Stromal cell of bone marrow (primary cell): ENCODE measurements around the gene VEGFB.
"Not testable (repeated sequence)": the region's sequence is repeated elsewhere in the genome, so short reads cannot be mapped to it uniquely, and the experiment has no call there.

Experiments used
- DNase-seq: peaks from one replicate; pipeline ENCODE4 v3.0.0-alpha.2; 2012; ENCODE audit warnings: low read depth

VEGFB gene

DNA sequence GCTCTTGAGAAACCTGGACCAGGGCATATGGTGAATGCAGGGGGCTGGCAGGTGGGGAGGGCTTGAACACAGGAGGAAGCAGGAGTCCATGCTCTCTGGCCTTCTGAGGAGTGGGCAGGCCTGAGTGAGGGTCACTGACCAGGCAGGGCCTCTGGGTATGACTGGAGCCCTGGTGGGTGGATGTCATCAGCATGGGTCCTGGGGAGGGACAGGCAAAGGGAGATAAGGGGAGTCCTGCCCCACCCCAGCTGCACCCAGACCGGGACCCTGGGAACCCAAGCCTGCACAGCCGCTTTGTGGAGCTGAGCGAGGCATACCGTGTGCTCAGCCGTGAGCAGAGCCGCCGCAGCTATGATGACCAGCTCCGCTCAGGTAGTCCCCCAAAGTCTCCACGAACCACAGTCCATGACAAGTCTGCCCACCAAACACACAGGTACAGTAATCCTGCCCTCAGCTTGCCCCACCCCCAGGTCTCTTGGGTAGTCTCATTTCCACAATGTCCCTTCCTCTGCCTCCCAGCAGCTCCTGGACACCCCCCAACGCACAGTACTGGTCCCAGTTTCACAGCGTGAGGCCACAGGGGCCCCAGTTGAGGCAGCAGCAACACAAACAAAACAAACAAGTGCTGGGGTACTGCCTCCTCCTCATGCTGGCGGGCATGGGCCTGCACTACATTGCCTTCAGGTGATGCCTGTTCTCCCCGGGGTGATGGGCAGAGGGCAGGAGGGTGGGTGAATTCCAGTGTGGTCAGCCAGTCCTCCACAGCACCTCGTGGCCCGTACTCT is 2.0 kb upstream of the VEGFB start:
- no peak for DNase-seq

- DNase-seq = no peak
Measured at GRCh38 chr11:64232967-64233315, 1.4 kb upstream of the VEGFB start.

- DNase-seq = no peak
Measured at GRCh38 chr11:64234647-64235379, 429 bp downstream of the VEGFB start.

- no peak for DNase-seq
Measured at GRCh38 chr11:64235437-64236161, 1.2 kb downstream of the VEGFB start.

DNA sequence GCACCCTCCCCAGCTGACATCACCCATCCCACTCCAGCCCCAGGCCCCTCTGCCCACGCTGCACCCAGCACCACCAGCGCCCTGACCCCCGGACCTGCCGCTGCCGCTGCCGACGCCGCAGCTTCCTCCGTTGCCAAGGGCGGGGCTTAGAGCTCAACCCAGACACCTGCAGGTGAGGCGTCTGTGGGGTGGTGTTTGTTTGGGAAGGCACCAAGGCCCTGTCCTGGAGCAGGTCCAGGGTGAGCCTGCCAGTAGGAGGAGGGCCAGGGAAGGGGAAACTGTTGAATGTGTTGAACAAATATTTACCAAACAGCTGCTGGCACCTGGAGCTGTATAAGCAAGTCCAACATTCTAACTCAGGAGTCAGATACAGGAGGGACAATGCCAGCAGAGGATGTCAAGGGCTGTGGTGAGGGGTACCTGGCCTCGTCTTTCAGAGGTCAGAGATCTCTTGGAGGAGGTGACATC is 3.1 kb downstream of the VEGFB start:
- DNase-seq = no peak

DNA sequence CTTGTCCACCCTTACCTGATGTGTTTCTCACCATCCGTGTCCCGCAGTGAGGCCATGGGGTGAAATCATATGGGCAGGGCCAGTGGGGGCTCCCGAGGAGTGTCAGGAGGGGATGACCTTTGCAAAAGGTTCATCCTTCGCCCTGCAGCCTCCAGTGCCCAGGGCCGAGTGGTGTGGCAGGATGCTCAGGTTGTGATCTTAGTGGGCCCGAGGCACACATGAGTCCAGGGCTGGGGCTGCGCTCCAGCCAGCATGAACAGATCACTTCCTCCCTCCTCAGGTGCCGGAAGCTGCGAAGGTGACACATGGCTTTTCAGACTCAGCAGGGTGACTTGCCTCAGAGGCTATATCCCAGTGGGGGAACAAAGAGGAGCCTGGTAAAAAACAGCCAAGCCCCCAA is 3.7 kb downstream of the VEGFB start:
- DNase-seq = no peak

DNA sequence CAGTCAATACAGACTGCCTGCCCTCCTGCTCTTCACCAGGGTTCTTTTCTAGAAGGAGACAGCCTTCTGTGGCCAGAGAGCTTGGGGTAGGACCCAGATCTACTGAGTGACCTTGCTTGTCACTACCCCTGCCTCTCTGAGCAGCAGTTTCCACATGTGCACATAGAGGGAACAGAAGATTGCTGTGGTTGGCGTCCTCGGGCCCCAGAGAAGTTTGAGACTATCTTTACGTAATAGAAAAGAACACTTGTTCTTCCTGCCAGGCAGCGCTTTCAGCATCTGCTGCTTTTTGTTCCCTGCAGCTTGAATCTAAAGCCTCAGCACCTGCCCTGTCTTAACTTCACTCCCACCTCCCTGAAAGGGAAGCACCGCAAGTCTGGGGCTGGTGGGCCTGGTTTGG is 4.6 kb downstream of the VEGFB start:
- DNase-seq = no peak

- DNase-seq = no peak
Measured at GRCh38 chr11:64239662-64240434, 5.5 kb downstream of the VEGFB start.

DNA sequence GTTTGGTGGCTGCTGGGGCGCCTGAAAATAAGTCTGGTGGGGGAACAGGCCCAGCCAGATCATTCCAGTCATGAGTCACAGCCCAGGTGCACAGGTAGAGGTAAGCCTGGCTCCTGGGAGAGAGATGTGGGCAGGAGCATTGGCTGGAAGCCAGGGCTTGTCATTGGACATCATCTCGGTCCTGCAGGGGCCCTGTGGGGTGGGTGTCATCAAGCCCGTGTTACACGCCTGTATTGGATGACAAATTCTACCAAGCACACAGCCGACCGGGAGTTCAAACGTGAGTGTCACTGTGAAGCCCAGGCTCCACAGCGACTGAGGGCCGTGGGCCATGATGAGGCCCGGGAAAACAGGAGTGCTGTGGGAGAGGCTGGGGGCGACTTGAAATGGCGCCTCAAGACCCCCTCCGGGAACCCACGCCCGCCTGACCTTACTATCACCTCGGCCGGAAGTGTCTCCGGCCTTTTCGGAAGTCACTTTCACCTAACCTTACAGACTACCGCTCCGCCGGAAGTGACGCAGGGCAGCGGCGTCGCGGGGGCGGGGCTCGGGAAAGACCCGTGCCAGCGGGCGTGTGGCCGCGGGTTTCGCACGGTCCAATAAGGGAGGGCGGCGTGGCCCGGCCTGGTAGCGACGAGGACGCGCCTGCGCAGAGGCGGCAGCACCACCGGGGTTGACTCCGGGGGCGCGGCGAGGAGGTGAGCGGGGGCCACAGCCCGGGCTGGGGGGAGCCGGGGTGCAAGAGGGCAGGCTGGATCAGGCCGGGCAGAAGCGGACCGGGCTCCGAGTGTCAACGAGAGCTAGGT is 6.3 kb downstream of the VEGFB start, which contains the start of gene FKBP2:
FKBP2 (plus strand) TSS at position 661 of the 806 bp plus-strand sequence. CDS start 1,293 bp downstream, outside the sequence.
- DNase-seq = peak; percentile 91

- peak; percentile 97 for DNase-seq
Measured at GRCh38 chr11:64241241-64241490, 6.8 kb downstream of the VEGFB start.

- DNase-seq = no peak
Measured at GRCh38 chr11:64241491-64242374, 7.3 kb downstream of the VEGFB start.

DNA sequence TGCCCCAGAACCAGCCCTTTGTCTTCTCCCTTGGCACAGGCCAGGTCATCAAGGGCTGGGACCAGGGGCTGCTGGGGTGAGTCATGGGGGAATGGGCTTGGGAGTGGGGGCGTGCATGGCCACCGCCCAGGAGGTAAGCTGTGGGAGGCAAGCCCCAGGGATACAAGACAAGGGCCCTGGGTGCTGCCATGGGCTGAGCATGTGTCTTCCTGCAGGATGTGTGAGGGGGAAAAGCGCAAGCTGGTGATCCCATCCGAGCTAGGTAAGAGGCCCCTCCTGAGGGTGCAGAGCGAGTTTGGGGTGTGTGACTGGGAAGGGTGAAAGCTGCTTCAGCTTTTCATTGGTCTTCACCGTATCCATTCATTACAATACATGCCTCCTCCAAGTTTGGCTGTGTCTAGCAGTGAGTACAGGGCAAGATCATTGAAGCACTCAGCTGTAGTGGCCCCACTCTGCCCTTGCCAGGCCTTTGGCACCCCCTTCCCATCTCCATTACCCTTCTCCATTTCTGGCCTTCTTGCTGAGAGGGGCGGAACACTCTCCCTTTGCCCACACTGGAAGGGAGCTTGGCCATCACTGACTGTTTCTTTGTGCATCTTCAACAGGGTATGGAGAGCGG is 9.0 kb downstream of the VEGFB start:
- no peak for DNase-seq

- DNase-seq = no peak
Measured at GRCh38 chr11:64244107-64244506, 9.7 kb downstream of the VEGFB start.

DNA sequence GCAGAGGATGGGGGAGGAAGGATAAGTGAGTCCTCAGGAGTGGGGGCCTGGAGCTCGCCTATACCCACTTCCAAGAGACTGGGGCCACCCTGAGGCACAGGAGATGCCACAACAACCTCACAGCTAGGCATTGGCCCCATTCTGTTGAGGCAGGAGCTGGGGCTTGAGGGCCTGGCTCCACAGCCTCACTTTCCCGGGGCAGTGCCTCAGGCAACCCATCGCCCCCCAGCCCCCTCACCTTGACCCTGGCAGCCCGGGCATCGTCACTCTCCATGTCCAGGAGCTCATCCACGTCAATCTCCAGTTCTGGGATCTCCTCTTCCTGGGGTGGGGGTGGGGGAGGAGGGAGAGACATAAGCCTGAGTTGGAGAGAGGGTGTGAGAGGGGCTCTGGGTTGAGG is 10.6 kb downstream of the VEGFB start:
- no peak for DNase-seq

GRCh38 chr11:64245401-64245796 is 11.0 kb downstream of the VEGFB start:
- no peak for DNase-seq

DNA sequence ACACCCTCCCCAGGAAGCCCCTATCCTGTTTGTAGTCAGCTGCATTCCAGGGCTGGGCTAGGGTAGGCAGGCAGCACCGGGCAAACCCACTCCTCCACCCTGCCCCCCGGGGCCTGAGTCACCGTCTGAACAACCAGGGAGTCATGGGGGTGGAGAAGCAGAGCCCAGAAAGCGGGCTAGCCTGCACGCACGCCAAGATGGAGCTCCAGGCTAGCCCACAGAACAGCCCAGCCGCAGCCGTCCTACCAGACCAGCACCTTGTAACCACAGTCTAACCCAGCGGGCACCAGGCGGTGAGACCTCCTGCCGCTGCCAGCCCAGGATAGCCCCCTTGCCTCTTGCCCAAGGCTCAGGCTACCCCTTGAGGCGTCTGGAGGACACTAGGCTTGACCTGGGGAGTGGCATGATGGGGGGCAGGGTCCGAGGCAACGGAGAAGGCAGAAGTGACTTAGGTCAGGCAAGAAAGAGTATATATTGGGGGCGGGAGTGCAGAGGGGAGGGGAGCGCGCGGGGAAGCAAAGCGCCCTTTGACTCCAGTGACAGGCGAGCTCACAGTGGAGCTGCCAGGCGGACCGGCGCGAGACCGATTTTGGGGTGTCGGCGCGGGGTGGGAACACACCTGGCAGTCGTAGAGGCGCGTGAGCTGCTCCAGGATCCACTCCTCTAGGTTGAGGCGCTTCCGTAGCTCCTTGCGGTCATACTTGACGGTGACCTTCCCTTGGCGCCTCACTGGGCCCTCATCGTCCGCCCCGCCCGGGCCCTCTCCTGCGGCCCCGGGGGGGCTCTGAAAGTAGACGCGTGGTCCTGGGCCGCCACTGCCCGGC is 11.6 kb downstream of the VEGFB start:
- peak; percentile 92 for DNase-seq

- DNase-seq = not testable (repeated sequence)
Measured at GRCh38 chr11:64246621-64246870, 12.2 kb downstream of the VEGFB start.

DNA sequence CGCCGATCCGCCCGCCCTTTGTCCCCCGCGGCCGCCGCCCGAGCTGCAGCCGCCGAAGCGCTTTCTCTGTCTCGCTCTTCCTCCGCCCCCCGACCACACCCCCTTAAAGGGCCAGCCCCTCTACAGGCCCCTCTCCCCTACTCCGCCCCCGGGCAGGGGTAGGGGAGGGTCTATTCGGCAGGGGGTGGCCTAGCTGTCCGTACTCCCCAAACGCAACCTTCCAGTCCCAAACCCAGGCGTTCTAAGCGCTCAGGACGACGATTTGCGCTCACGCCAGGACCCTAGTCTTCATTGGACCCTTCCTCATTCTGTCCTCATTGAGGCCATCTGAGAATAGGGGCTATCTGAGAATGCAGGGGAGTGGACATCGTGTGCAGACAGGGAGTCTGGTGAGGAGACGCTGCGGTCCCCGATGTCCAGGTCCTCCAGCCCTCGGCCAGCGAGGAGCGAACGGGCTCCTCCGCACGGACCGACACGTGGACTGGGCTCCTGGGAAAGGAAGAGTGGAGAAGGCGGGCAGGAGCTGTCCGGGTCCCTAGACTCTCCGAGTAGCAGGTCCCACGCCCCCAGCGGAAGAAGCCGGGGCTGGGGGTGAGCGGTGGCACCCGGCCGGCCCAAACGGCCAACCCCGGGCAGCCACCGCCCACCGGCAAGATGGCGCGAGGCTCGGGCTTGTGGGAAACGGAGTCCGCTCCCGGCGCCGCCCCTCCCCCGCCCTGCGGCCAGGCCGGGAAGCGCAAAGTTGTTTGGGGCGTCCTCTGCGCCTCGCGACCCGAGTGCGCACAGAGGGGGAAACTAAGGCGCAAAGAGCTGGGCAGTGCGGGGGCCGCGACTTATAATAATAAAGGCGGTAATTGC is 12.7 kb downstream of the VEGFB start, which contains the start of gene PPP1R14B:
PPP1R14B (minus strand) TSS at position 73 of the 858 bp plus-strand sequence. CDS start 270 bp downstream, outside the sequence.
- DNase-seq = peak; percentile 73
